HG02885 (cell line): ENCODE results near the gene STK39.

Experiments
- ATAC-seq: cut with Tn5 transposase; IDR thresholded peaks from one replicate; pipeline ENCODE4 v1.9.1; 2021; ENCODE audit warnings: mild to moderate bottlenecking; ENCODE audit not compliant: unreplicated experiment, poor library complexity

STK39 gene

DNA sequence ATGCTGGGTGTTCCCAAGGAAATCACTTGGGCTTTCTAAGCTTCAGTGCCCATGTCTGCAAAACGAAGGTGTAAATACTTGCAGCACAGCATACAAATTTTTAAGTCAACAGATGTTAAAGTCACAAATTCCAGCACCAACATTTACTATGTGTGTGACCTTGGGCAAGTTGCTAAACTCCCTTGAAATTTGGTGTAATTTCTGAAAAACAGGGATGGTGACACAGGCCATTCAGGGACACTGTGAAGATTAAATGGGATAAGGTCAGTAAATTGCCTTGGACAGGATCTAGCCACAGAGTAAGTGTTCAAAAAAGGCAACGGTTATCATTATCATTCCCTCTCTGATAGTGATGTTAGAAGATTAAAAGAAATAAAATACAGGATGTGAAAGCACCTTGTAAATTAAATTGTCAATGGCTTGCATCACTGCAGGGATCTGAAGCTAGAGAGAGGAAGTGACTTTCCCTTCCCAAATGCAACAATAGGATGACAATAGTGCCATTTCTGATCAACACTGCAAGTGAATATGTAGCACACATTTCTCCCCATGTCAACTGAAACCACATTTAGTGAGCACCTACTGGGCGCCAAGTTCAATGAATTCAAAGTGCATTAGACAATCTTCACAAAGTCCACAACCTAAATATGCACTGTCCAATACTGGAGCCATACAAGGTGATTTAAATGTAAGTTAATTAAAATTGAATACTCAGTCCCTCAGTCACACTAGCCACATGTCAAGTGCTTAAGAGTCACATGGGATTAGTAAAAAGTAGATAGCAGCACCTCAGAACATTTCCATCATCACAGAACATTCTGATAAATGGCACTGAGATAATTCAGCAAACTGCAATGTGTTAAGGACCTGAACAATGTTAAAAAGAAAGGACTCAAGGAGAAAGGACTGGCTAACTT lies 81.2 kb downstream of the STK39 start:
- no peak for ATAC-seq

DNA sequence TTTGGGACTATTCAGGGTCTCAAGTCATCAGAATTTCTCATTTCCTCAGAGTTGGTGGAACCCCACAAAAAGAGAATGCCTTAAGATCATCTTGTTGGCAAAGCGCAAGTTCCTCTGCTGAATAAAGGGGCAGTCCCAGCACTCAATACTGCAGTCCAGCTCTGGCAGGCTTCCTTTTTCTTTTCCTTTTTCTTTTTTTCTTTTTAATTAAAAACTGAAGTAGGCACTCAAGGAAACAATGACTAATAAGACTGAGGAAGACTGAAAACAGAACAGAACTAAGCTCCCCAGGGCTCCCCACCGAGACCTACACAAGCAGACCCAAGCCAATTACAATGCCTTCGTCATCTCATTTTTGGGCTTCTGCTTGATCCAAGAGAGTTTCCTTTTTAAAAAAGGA lies 82.0 kb downstream of the STK39 start:
- ATAC-seq, result no peak

DNA sequence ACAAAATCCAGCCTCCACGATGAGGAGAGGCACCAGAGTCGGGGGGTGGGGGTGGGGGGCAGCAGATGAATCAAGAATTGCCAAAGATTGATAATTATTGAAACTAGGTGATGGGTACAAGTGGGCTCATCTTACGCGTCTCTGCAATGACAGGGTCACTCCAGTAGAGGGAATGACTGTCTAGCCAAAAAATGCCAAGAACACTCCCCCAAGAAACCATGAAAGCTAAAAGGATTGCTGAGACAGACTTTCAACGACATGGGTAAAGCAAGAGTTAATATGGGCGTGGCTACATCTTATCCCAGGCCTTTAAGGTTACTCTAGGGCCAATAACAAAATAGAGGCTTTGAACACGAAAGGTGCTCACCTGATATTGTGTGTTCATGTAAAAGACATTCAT lies 86.5 kb downstream of the STK39 start:
- ATAC-seq, result no peak

DNA sequence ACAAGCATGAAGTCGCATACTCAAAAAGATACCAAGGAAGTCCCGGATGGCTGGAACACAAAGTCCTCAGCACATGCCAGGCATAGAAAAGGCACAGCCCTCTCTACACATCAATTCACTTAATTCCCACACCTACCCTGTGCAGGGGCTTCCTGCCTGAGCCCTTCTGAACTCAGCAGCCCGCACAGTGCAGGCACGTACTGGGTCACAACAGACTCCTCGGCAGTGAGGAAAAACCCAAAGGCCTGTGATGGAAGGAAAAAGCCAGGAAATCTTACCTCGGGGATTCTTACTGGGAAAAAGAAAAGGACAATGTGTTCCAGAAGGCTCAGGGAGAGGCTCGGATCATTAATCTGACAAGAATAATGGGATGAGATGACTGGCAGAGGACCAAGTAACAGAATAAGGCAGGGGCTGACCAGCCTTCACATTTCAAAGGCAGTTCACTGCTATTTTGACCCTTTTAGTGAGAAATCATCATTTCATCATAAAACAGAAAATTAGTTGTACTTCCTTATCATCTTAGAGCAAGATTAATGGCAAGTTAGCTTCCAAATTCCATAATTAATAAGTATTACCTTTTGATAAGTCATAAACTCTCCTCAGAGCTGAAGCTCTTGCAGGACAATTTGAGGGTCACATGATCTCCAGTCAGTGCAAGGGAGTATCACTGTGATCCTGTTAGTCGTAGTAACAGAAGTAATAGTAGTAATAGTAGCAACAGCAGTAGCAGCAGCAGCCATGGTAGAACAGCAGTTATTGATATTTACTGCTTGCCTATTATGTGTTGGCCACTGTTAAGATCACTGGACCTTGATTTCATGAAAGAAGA lies 87.4 kb downstream of the STK39 start:
- no peak for ATAC-seq

DNA sequence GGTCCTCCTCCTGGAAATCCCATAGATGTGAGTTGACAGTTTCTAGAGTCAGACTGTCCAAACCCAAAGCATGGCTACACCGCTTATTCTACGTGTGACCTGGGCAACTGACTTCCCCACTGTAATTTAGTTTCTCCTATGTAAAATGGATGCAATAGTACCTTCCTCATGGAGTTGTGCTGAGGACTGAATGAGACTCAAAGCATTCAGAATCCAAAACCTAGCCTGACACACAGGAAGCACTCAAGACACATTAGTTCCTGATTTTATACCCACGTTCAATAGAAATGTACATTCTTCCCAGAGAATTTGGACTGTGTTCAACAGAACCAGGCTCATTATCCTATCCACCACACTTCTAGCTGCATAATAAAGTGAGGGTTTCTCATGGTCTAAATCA lies 88.8 kb downstream of the STK39 start:
- no peak for ATAC-seq

DNA sequence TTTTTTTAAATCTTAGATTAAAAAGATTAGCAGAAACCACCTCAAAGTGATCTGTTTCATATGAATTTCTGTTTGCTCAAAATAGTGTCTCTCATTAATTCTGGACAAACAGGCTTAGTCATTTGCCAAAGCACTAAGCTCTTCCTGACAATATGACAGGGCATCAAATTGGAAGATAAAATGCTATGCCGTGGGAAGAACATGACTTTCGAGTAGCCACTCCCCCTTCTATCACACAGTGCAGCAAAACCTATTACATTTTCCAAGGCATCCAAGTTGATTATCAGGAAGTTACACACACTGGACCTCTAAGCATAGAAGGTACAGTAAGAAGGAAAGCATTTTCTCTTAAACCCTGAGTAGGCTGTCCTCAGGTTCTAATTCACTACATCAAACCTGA lies 89.5 kb downstream of the STK39 start:
- no peak for ATAC-seq

DNA sequence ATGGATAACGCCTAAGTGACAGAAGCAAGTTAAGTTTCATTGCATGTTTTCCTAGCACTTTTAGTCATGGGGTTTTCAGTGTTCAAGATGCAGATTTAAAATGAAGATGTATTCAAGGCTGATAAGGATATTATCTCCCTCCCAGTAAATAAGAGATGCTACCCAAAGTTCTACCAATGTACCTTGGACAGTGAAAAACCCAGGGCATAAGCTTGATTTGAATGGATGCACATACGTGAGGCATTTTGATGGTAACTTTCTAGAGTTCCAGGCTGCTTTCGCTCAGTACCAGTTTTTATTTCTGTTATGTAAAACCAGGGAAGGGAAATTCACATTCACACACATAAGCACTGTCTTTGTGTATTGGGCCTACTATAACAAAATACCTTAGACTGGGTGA lies 90.3 kb downstream of the STK39 start:
- no peak for ATAC-seq

DNA sequence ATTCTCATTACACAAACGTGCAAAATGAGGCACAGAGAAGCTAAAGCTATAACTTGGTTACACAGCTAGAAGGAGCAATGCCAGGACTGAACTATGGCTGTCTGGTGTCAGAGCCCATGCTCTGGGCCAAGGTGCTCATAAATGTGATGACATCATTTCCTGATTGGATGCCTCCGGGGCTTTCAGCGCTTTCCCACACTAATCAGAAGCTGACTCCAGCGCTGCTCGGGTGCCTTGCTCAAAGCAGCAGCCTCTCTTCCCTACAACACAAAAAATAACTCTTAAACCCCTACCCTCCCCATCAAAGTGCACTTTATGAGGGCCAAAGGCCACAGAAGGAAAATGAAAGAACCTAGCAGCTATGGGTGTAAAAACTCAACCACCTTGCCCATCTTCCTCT lies 90.7 kb downstream of the STK39 start:
- no peak for ATAC-seq

DNA sequence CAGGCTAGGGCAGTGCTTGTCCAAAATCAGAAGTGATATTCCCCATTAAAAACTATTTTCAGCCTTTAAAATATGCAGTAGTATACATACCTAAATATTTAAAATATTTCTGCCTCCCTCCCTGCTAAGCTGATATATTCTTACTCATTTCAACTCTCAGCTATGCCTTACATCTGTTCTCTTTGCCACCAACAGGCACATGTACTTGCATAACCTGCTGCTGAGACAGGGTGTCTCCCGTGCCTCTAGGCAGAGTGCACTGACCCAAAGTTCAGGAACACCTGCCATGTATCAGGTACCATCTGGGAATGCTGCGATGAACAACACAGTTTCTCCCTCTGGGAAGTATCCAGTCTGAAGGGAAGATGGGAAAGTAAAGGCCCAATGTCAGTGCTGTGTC lies 91.7 kb downstream of the STK39 start:
- no peak for ATAC-seq

DNA sequence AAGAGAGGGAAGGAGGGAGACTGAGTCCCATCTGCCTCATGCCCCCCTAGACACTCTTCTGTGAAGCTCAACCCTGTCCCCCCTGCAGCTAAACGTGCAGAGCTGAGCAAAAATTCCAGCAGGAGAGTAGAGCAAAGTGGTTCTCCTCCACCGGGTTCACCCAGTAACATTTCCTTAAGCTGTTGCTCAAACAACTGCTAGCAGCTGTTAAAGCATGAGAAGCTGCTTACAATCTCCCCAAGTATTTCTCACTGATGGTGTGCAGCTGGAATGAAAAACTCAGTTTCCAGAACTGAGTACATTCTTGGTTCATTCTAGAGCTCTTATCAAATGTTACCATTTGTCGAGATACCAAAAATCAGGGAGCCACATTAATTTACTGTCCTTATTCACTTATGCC lies 92.3 kb downstream of the STK39 start:
- ATAC-seq, result no peak

DNA sequence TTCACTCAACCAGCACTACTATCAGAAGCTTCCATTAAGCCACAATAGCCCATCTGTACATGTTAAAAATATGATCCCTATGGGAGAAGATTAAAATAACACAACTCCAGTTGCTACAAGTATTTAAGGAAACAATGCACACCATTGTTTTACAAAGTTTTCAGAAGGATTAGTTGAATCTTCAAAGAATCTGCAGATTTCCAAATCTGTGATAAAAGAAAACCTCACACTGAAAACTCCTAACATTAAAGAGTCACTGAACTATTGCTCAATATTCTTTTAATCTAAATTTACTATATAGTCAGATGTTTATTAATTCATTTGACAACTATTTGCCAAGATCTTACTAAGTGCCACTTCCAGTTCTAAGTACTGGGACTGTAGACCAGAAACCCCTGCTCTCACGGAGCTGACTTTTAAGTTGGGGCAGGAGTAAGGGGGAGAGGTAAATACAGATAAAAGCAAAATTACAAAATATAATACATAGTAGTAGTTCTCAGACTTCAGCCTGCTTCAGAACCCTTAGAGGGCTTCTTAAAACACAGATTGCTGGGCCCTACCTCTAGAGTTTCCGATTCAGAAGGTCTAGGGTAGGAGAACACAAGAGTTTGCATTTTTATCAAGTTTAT lies 94.4 kb downstream of the STK39 start:
- ATAC-seq, result no peak

DNA sequence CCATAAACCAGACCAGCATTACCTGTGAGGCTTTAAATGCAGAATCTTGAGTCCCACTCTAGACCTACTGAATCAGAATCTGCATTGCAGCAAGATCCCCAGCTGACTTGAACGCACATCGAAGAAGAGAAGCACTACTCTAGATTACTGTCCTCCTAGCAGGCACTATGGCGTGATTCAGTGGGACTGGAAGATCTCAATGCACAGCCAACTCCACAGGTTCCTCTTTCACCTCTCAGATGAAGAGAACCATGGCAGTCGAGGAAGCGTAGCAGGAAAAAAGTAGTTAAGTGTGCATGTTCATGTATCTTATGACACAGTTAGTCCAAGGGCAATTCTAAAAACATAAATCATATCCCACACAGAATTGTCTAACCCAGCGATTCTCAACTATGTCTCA lies 97.4 kb downstream of the STK39 start:
- ATAC-seq, result no peak

DNA sequence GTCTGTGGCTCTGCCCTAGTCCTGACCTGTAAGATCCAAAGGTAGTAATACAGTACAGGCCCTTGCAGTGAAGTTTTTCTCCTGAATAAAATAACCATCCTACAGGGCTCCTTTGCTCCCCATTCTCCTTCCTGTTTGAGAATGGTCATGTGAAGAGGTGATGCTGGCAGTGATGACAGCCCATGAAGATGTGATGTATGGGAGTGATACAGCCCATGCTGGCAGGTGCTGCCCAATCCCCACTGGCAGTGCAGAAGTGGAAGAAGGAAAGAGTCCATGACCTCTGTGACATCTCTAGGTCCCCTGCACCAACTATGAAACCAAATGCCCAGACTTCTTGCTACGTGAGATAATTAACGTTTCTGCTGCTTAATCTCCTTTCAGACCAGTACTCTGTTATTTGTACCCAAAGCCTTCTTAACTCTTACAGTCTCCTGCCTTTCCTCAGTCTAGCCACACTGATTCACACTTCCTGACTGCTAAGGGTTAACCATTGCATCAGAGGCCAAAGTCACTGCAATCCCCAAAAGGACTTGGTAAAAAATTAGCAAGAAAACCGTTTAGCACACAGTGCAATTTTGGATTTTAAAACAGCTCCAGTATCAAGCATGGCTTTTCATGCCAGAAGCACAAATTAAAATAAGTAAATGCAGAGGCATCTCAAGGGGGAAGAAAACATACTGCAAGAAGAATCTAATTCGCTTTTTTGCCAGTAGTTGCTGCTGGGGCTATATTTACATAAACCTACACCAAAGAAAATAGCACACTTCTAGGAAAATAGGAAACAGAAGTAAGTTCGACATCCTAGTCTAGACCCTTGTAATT lies 98.0 kb downstream of the STK39 start:
- ATAC-seq, result no peak

DNA sequence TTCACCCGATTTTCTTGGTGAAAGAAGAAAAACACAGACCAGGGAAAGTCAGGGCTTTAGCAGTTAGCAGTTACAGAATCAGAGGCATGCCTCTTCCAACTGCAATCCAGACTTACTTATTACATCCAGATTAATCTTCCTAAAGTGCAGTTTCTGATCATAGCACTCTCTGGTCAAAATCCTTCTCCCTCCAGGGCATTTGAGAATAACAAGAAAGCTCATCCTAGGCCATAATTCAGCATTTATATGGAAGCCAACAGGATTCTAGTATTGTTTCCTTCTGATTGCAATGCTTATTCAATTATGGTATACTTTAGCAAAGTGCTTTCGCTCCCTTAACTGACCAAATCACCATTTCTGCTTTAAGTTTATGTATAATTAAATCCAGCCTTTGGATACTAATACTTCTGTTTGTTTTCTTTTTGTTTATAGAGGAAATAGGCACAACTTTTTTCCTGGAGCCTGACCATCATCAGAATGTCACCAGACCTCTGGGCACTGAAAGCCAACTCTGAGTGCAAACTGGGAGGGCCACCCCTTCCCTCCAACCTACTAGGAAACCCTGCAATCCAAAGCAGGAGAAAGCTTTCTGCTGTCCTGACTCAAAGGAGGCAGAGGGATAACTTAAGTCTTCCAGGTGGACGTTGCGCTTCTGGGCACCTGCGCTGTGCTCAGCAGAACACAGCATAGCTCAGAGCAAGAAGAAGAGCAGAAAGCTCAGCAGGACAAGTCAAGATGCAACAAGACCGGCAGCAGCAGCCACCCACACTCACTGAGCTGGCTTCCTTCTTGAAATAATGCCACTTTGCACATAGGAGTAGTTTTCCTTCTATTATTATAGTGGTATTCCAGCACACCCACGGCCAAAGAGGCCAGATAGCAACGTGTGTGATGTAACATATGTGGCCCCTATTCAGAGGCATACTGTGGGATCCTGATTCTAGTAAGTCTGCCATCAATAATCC lies 99.3 kb downstream of the STK39 start:
- no peak for ATAC-seq

DNA sequence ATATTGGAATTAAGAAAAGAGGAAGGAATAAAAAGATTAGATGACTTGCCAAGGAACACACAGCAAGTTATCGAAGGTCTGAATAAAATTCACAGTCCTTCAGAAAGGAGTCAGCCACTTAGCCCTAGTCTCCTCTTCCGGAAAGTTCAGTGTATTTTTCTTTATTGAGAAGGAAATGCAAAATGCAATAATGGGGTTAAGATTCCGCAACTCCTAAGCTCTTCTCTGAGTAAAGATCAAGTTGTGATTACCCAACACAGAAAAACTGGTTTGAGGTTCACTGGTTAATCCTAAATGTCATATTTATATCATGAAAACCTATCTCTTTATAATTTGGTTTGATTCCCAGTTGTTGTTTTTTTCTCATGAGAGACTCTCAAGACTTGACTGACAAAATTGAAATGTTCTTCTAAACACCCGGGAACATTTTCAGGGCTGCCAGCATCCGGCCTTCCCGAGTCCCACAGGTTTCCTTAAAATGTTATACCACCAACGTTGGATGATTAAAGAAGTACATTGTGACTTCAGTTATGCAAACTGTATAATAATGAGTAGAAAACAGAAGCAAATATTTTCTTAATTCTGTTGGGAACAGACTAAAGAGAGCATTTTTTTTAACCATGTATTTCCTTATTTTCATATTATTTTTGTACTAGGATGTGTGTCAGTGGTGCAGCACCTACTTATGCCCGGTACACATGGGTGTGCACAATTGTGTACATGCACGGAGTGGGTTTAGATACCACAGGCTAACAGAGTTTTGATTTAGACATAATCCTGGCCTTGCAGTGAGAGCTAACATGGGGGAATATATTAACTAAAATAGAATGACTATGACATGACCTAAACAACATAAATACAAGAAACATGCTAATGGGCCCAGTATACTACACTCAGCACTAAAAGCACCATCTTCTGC lies 100.2 kb downstream of the STK39 start:
- ATAC-seq, result no peak

DNA sequence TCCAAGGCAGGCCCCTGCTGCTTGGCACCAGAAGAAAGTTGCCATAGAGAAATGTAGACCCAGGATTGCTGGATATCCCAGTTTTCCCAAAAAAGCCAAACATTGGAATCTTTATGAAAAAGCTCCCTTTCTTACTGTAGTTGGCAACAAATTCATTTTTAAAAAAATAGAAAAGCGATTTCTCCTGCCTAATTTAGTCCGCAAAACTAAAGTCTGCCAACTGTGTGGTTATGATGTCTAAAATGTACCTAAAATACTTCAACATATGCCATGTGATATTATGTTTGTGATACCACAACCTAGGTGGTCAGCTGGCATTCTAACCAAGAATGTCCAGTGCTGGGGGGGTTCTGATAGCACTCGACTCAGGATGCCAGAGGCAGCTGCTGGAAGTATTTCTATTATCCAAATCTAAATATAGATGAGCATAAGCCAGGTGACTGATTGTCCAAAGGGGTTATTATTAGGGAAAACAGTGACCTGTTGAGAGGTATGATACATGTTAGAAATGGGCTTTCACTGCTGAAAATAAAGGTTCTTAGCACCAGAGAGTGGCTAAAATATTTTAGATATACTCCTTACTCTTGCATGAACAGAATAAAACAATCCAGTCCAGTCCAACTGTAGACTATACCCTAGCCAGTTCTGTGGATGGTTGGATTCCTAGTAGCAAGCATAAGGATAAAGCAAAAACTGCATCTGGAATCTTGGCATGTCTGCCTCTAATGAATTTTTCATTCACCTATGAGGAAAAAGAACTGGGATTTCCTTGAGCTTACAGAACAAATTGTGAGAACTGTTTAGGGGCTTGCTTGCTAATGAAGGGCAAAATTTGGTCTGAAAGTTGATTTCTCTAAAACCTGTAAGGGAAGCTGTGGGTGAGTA lies 101.7 kb downstream of the STK39 start:
- no peak for ATAC-seq

DNA sequence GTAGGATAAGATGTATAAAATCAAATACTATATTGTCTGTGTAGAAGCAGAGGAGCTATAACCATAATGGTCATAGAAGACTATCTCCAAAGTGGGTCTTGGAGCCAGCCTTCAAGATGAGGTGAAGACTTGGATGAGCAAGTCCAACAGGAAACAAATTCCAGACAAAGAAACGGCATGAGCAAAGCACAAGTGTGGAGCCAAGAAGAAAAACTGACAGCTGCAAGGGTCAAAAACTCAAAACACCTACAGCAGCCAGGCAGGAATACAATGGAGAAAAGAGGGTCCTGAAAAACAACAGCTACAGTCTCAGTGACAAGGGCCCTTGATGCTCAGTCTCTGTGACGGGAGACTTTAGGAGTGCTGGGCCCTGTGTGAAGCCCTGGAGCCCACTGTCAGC lies 102.4 kb downstream of the STK39 start:
- ATAC-seq, result no peak
